A549 treated with Hydrocortisone at 1 μM for 4 hours (cell line): ENCODE data around the gene RPF1. TPM values are rescaled to one million over a fixed set of nuclear protein-coding genes. Genes with fewer than 3 reads are reported as not detected.

ENCODE experiments used
- total RNA-seq: library from RNA; stranded (reverse); fragments of 200-300 nt; extraction: Qiagen RNA extraction; gene quantifications from 5 replicates; pipeline ENCODE4 v1.2.3, GENCODE V29; 2022

Gene RPF1
- total RNA-seq: 26.9 to 35.2 TPM (median 32.6 TPM) in 5 replicates

GRCh38 chr1:84478876-84479868 is at the start of gene RPF1:
Gene RPF1 (plus strand): TSS chr1:84479266. CDS start chr1:84479282, 16 bp downstream.

GRCh38 chr1:84506002-84506728 is 27.1 kb downstream of the RPF1 start, which contains the start of the genes GNG5 and SPATA1:
Gene GNG5 (minus strand): TSS chr1:84506581. CDS start chr1:84506091, 490 bp downstream.
Gene SPATA1 (plus strand): TSS chr1:84506386. CDS start chr1:84516360, 9,974 bp downstream.

Other genes starting within 250 kb of the RPF1 start
- 0.25 to 0.91 TPM (median 0.54 TPM) in 5 replicates for gene SAMD13, start 177.6 kb upstream of the RPF1 start, total RNA-seq
- gene DNASE2B, start 80.8 kb upstream of the RPF1 start, total RNA-seq: not detected in 5 replicates
- gene SPATA1, start 27.1 kb downstream of the RPF1 start, total RNA-seq: 0.63 to 1.6 TPM (median 1.5 TPM) in 5 replicates
- 161 to 201 TPM (median 196 TPM) in 5 replicates for gene GNG5, start 27.3 kb downstream of the RPF1 start, total RNA-seq
- 5.2 to 7.0 TPM (median 5.8 TPM) in 5 replicates for gene CTBS, start 95.2 kb downstream of the RPF1 start, total RNA-seq
- 10.5 to 14.9 TPM (median 12.5 TPM) in 5 replicates for gene SSX2IP, start 211.2 kb downstream of the RPF1 start, total RNA-seq